ENCODE measurements around the gene LRRC61. TPM values are rescaled to one million over a fixed set of nuclear protein-coding genes. Genes with fewer than 3 reads are reported as not detected.

Gene LRRC61
- total and polyA plus RNA-seq, 2 of the 13 experiments (the other 11 are each of a cell fraction or from before 2014, with no cell fraction given): 33.0 to 34.8 TPM

DNA sequence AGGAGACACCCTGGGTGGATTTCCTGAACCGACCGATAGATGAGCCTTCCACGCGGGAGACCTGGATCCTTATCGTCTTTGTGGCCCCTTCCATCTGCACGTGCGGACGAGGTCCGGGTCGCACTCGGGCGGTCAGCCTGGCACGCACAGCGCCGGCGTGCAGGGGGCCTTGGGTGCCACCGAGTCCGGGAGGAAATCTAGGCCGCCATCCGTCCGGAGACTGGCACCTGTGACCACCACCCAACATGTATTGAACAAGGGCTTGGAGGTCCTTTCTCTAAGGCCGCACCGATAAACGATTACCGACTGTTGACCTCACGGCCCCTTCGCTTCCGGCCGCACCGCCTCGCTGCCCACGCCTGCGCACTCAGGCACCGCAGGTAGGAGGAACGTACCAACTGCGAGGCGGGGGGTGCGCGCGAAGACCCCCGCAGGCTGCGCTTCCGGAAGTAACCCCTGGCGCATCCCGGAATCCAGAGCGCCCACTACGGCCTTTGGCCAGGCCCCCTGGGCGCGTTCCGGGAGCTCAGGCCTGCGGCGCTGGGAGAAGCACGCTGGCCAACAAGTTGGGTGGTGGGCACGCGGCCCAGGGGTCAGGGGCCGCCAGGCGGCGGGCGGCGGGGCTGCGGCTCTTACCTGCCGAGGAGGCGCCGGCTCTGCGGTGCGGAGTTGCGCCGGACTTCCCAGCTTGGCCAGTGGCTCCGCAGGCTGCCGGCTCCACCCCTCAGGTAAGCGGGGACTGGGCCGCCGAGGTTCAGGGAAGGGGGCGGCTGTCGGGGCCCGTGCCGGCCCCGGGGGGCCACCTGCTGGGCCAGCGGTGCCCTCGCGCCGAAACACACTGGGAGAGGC, at the start of gene LRRC61, which contains the start of gene ACTR3C (continued):
- TF ChIP-seq FOXK2 (IDR thresholded peaks at IDR 0.05): peak; percentile 91
- TF ChIP-seq KLF13 (CRISPR knock-in tag; IDR thresholded peaks at IDR 0.05): peak; percentile 93; the same call in 1 of the 2 replicates
- TF ChIP-seq, protein P1, sequence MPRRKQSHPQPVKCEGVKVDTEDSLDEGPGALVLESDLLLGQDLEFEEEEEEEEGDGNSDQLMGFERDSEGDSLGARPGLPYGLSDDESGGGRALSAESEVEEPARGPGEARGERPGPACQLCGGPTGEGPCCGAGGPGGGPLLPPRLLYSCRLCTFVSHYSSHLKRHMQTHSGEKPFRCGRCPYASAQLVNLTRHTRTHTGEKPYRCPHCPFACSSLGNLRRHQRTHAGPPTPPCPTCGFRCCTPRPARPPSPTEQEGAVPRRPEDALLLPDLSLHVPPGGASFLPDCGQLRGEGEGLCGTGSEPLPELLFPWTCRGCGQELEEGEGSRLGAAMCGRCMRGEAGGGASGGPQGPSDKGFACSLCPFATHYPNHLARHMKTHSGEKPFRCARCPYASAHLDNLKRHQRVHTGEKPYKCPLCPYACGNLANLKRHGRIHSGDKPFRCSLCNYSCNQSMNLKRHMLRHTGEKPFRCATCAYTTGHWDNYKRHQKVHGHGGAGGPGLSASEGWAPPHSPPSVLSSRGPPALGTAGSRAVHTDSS (CRISPR knock-in tag; conservative IDR thresholded peaks at IDR 0.05): no peak; the same call in 1 of the 2 replicates
- peak; percentile 10; the same call in 1 of the 2 replicates for TF ChIP-seq TGIF2 (CRISPR knock-in tag; IDR thresholded peaks at IDR 0.05)
- TF ChIP-seq MZF1 (CRISPR knock-in tag; IDR thresholded peaks at IDR 0.05; ENCODE audit: borderline replicate concordance): no peak
- peak; percentile 72; the same call in 1 of the 2 replicates for TF ChIP-seq ZNF234 (CRISPR knock-in tag; conservative IDR thresholded peaks at IDR 0.05)
- TF ChIP-seq EP300 (IDR thresholded peaks at IDR 0.05; ENCODE audit: low read depth in 2 of 2, low read length in 2 of 2): peak in 1 of 2 experiments; percentile 35; a peak in 1 of 4 replicates
- peak; percentile 51 for TF ChIP-seq EP300 (CRISPR knock-in tag; IDR thresholded peaks at IDR 0.05; ENCODE audit: borderline replicate concordance)
- TF ChIP-seq ZSCAN31 (CRISPR knock-in tag; IDR thresholded peaks at IDR 0.05; ENCODE audit: low read depth): peak; percentile 69
- TF ChIP-seq HNRNPK (IDR thresholded peaks at IDR 0.05; ENCODE audit: low read depth, low read length, poor library complexity, severe bottlenecking): peak; percentile 66
- no peak for TF ChIP-seq SRSF4 (IDR thresholded peaks at IDR 0.05; ENCODE audit: low read depth, low read length, poor library complexity, severe bottlenecking)
- TF ChIP-seq, protein P2, sequence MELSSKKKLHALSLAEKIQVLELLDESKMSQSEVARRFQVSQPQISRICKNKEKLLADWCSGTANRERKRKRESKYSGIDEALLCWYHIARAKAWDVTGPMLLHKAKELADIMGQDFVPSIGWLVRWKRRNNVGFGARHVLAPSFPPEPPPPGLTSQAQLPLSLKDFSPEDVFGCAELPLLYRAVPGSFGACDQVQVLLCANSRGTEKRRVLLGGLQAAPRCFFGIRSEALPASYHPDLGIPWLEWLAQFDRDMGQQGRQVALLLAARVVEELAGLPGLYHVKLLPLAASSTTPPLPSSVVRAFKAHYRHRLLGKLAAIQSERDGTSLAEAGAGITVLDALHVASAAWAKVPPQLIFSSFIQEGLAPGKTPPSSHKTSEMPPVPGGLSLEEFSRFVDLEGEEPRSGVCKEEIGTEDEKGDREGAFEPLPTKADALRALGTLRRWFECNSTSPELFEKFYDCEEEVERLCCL (CRISPR knock-in tag; IDR thresholded peaks at IDR 0.05; ENCODE audit: borderline replicate concordance): no peak
- TF ChIP-seq SNRNP70 (IDR thresholded peaks at IDR 0.05; ENCODE audit: low read depth, low read length): no peak
- peak; percentile 75; the same call in 1 of the 2 replicates for TF ChIP-seq SIN3A (IDR thresholded peaks at IDR 0.05; ENCODE audit: borderline replicate concordance, low read depth, low read length)
- TF ChIP-seq, protein P3, sequence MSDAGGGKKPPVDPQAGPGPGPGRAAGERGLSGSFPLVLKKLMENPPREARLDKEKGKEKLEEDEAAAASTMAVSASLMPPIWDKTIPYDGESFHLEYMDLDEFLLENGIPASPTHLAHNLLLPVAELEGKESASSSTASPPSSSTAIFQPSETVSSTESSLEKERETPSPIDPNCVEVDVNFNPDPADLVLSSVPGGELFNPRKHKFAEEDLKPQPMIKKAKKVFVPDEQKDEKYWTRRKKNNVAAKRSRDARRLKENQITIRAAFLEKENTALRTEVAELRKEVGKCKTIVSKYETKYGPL (CRISPR knock-in tag; IDR thresholded peaks at IDR 0.05): peak; percentile 18; the same call in 1 of the 2 replicates
- TF ChIP-seq GFI1 (CRISPR knock-in tag; IDR thresholded peaks at IDR 0.05; ENCODE audit: borderline replicate concordance): peak; percentile 93
- TF ChIP-seq ZFP82 (CRISPR knock-in tag; IDR thresholded peaks at IDR 0.05; ENCODE audit: borderline replicate concordance): peak; percentile 96
- peak; percentile 97 for TF ChIP-seq RBFOX2 (IDR thresholded peaks at IDR 0.05; ENCODE audit: low read depth, low read length)
- 0 out of 2 replicates have a peak, but pooled peaks have one; percentile 47 for TF ChIP-seq PAX8 (CRISPR knock-in tag; IDR thresholded peaks at IDR 0.05; ENCODE audit: borderline replicate concordance)
- no peak for TF ChIP-seq ZSCAN22 (CRISPR knock-in tag; IDR thresholded peaks at IDR 0.05)
- no peak for TF ChIP-seq ZNF512B (CRISPR knock-in tag; IDR thresholded peaks at IDR 0.05; ENCODE audit: borderline replicate concordance)
- TF ChIP-seq CEBPB (IDR thresholded peaks at IDR 0.05; ENCODE audit: borderline replicate concordance, low read depth, low read length): no peak

All from HepG2 (cell line).